HL-60 (cell line): ENCODE data around the gene CH25H.

Experiments used
- GABPA ChIP-seq: IDR thresholded peaks from 2 replicates; pipeline ENCODE4 v1.6.1; 2012; ENCODE audit warnings: low read depth
- POLR2AphosphoS5 ChIP-seq: IDR thresholded peaks from 2 replicates; pipeline ENCODE4 v1.6.1; 2012; ENCODE audit warnings: low read depth
- SPI1 ChIP-seq: IDR thresholded peaks from 2 replicates; pipeline ENCODE4 v1.6.1; 2012; ENCODE audit warnings: low read depth, mild to moderate bottlenecking, borderline replicate concordance
- TF ChIP-seq, protein P1 (sequence below): IDR thresholded peaks from one replicate; pipeline ENCODE4 v1.5.1; 2011; ENCODE audit warnings: low read length, control low read depth, inconsistent platforms; ENCODE audit not compliant: insufficient read depth

DNA sequence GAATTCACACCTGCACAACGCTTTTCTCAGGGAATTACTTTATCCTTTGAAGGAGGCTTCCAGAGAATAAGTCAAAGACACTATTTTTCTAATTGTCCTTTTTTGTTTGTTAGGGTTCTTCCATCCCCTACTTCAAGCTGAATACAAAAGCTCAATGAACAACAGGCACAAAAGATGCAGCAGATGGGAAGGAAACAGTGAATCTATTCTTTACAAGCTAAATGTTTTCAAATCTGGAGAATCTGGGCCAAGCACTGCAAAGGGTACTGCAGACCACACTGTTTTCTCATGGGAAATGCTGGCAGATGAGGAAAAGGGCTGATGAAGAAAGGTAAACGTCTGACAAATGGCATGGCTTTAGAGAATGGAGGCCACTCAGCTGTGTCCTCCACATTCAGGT lies 25.9 kb upstream of the CH25H start:
- TF ChIP-seq POLR2AphosphoS5 = no peak
- TF ChIP-seq, protein P1, sequence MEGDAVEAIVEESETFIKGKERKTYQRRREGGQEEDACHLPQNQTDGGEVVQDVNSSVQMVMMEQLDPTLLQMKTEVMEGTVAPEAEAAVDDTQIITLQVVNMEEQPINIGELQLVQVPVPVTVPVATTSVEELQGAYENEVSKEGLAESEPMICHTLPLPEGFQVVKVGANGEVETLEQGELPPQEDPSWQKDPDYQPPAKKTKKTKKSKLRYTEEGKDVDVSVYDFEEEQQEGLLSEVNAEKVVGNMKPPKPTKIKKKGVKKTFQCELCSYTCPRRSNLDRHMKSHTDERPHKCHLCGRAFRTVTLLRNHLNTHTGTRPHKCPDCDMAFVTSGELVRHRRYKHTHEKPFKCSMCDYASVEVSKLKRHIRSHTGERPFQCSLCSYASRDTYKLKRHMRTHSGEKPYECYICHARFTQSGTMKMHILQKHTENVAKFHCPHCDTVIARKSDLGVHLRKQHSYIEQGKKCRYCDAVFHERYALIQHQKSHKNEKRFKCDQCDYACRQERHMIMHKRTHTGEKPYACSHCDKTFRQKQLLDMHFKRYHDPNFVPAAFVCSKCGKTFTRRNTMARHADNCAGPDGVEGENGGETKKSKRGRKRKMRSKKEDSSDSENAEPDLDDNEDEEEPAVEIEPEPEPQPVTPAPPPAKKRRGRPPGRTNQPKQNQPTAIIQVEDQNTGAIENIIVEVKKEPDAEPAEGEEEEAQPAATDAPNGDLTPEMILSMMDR = no peak
- no peak for TF ChIP-seq SPI1
- no peak for TF ChIP-seq GABPA
